GM18909 (cell line): ENCODE data around the gene OR52K1.
"Not testable (repeated sequence)": the region's sequence is repeated elsewhere in the genome, so short reads cannot be mapped to it uniquely, and the experiment has no call there.

Source experiments
- ATAC-seq: cut with Tn5 transposase; IDR thresholded peaks from one replicate; pipeline ENCODE4 v1.9.1; 2021; ENCODE audit warnings: mild to moderate bottlenecking; ENCODE audit not compliant: unreplicated experiment, poor library complexity

The OR52K1 gene

GRCh38 chr11:4484310-4484709 lies 1.9 kb downstream of the OR52K1 start:
- no peak for ATAC-seq

GRCh38 chr11:4491405-4491804 lies 9.0 kb downstream of the OR52K1 start:
- not testable (repeated sequence) for ATAC-seq

GRCh38 chr11:4491878-4492606 lies 9.6 kb downstream of the OR52K1 start:
- ATAC-seq, result no peak

GRCh38 chr11:4493480-4493818 lies 11.0 kb downstream of the OR52K1 start:
- no peak for ATAC-seq

GRCh38 chr11:4495487-4495886 lies 13.0 kb downstream of the OR52K1 start:
- no peak for ATAC-seq

GRCh38 chr11:4495986-4496385 lies 13.5 kb downstream of the OR52K1 start:
- no peak for ATAC-seq

- no peak for ATAC-seq
These were observed 14.3 kb downstream of the OR52K1 start for GRCh38 chr11:4496557-4497248.

- ATAC-seq, result no peak
These were observed 26.4 kb downstream of the OR52K1 start for GRCh38 chr11:4508886-4509285.

- no peak for ATAC-seq
These were observed 29.1 kb downstream of the OR52K1 start for GRCh38 chr11:4511282-4512245.

- no peak for ATAC-seq
These were observed 31.8 kb downstream of the OR52K1 start for GRCh38 chr11:4514196-4514595.

GRCh38 chr11:4522339-4522738 lies 39.9 kb downstream of the OR52K1 start:
- no peak for ATAC-seq

- ATAC-seq, result no peak
These were observed 40.3 kb downstream of the OR52K1 start for GRCh38 chr11:4522752-4523151.

GRCh38 chr11:4523666-4524065 lies 41.2 kb downstream of the OR52K1 start:
- ATAC-seq, result no peak

GRCh38 chr11:4527926-4528325 lies 45.5 kb downstream of the OR52K1 start:
- no peak for ATAC-seq

- ATAC-seq, result not testable (repeated sequence)
These were observed 49.2 kb downstream of the OR52K1 start for GRCh38 chr11:4531686-4532085.

- ATAC-seq, result no peak
These were observed 57.3 kb downstream of the OR52K1 start for GRCh38 chr11:4539603-4540219.

- no peak for ATAC-seq
These were observed 58.6 kb downstream of the OR52K1 start for GRCh38 chr11:4541071-4541470.
